Endodermal cell (in vitro differentiated cells): Measurements from ENCODE around the gene CECR2. TPM values are rescaled to one million over a fixed set of nuclear protein-coding genes. Genes with fewer than 3 reads are reported as not detected.
A peak's percentile ranks its signal among the peaks of the same experiment; 100 is the strongest.
"Not testable (repeated sequence)": the region's sequence is repeated elsewhere in the genome, so short reads cannot be mapped to it uniquely, and the experiment has no call there.

Source experiments
- DNase-seq: peaks from one replicate; pipeline ENCODE4 v3.0.0-alpha.2; 2017
- H3K27ac ChIP-seq: 2 replicates; pipeline ENCODE4 v1.5.1; 2013; ENCODE audit warnings: mild to moderate bottlenecking, low read depth, low read length, moderate library complexity
- H3K27me3 ChIP-seq: 2 replicates; pipeline ENCODE4 v1.6.1; 2013; ENCODE audit warnings: mild to moderate bottlenecking, low read length, moderate library complexity; ENCODE audit not compliant: insufficient read depth, control insufficient read depth, poor library complexity, severe bottlenecking
- H3K36me3 ChIP-seq: 2 replicates; pipeline ENCODE4 v1.7.0; 2013; ENCODE audit warnings: mild to moderate bottlenecking, low read length, moderate library complexity; ENCODE audit not compliant: control insufficient read depth, insufficient read depth
- H3K4me1 ChIP-seq: one replicate; pipeline ENCODE4 v1.7.0; 2013; ENCODE audit warnings: low read length; ENCODE audit not compliant: control insufficient read depth, insufficient read depth
- H3K4me3 ChIP-seq: 2 replicates; pipeline ENCODE4 v1.5.1; 2013; ENCODE audit warnings: mild to moderate bottlenecking, low read length, moderate library complexity
- H3K9ac ChIP-seq: 2 replicates; pipeline ENCODE4 v1.6.1; 2013; ENCODE audit warnings: mild to moderate bottlenecking, low read length, moderate library complexity; ENCODE audit not compliant: poor library complexity, severe bottlenecking; ENCODE audit errors: extremely low read depth
- H3K9me3 ChIP-seq: 2 replicates; pipeline ENCODE4 v1.6.1; 2013; ENCODE audit warnings: mild to moderate bottlenecking, low read length, moderate library complexity; ENCODE audit not compliant: control insufficient read depth
- H3K27ac Mint-ChIP-seq: 2 replicates; pipeline ENCODE4 v1.8.0; 2020; ENCODE audit warnings: mixed read lengths
- H3K27me3 Mint-ChIP-seq: 2 replicates; pipeline ENCODE4 v1.8.0; 2021; ENCODE audit warnings: mild to moderate bottlenecking, mixed read lengths; ENCODE audit not compliant: insufficient read depth
- H3K36me3 Mint-ChIP-seq: 2 replicates; pipeline ENCODE4 v1.8.0; 2020; ENCODE audit warnings: low read depth, mixed read lengths
- H3K4me1 Mint-ChIP-seq: 2 replicates; pipeline ENCODE4 v1.8.0; 2020; ENCODE audit warnings: mixed read lengths
- H3K4me3 Mint-ChIP-seq: 2 replicates; pipeline ENCODE4 v1.8.0; 2020; ENCODE audit warnings: mild to moderate bottlenecking, moderate library complexity, mixed read lengths
- H3K9me3 Mint-ChIP-seq: 2 replicates; pipeline ENCODE4 v1.8.0; 2020; ENCODE audit warnings: mild to moderate bottlenecking, mixed read lengths
- CTCF ChIP-seq: fragments of 200-600 bp; sonication (generic); conservative IDR thresholded peaks from 2 replicates; pipeline ENCODE4 v1.5.0; 2021; ENCODE audit warnings: antibody characterized with exemption, mild to moderate bottlenecking
- WGBS, 2 experiments: methylation state at CpG; one replicate each; pipeline versions ENCODE4 v1.1.5 to v1.1.7; 2013; ENCODE audit warnings: missing lambda C conversion rate in 2 of 2, mixed read lengths in 1 of 2; ENCODE audit not compliant: insufficient coverage in 1 of 2, insufficient read length in 1 of 2; 5-methylcytosine and 5-hydroxymethylcytosine counted together
- total RNA-seq, 2 donors: library from RNA; stranded (reverse); fragmentation: NEBNext Ultra II Directional in 1 of 2; extraction: Animal tissue kit (Norgen Biotek cat#: 25700) in 1 of 2; gene quantifications; 2 replicates in 1 of 2; 3 replicates in 1 of 2; pipeline ENCODE4 v1.2.1, GENCODE V29; 2021

Gene CECR2
- total RNA-seq, 2 donors from 2014 or later = 98.9 to 105 TPM

- Histone ChIP-seq H3K27ac (no peak overlapping the region), H3K27me3 (no peaks in the 10 kb centered on the region), H3K9ac (no peak overlapping the region), H3K36me3 (peaks cover 75% of the 10 kb centered on the region), H3K4me3 (no peak overlapping the region), H3K4me1 (no peaks in the 10 kb centered on the region), H3K9me3 (no peaks in the 10 kb centered on the region)
- H3K4me1 Mint-ChIP-seq = peaks cover 18% of the 10 kb centered on the region
- no peak for DNase-seq
- no peak for TF ChIP-seq CTCF
- H3K27me3 Mint-ChIP-seq = no peaks in the 10 kb centered on the region
- WGBS, 2 experiments = 94 to 96% methylated on average over 7 of the region's 7 CpGs
- no peak overlapping the region for H3K27ac Mint-ChIP-seq
- no peaks in the 10 kb centered on the region for H3K9me3 Mint-ChIP-seq
- H3K4me3 Mint-ChIP-seq = no peak overlapping the region
- peaks cover 74% of the 10 kb centered on the region for H3K36me3 Mint-ChIP-seq
Measured at GRCh38 chr22:17514084-17514483, 144.8 kb downstream of the CECR2 start.

- Mint-ChIP-seq H3K9me3 (no peaks in the 10 kb centered on the region), H3K27me3 (no peaks in the 10 kb centered on the region), H3K36me3 (peaks cover 70% of the 10 kb centered on the region), H3K4me3 (no peak overlapping the region), H3K4me1 (peaks cover 18% of the 10 kb centered on the region), H3K27ac (peak overlapping the region; percentile 15)
- Histone ChIP-seq H3K9me3 (no peaks in the 10 kb centered on the region), H3K4me3 (no peak overlapping the region), H3K36me3 (peaks cover 52% of the 10 kb centered on the region), H3K4me1 (no peaks in the 10 kb centered on the region), H3K27ac (no peak overlapping the region), H3K9ac (no peak overlapping the region), H3K27me3 (no peaks in the 10 kb centered on the region)
- TF ChIP-seq CTCF = no peak
- DNase-seq = no peak
- 87 to 91% methylated on average over 3 of the region's 3 CpGs for WGBS, 2 experiments
Measured at GRCh38 chr22:17518406-17518805, 149.1 kb downstream of the CECR2 start.

GRCh38 chr22:17521971-17522370 lies 152.7 kb downstream of the CECR2 start:
- H3K36me3 ChIP-seq = peaks cover 55% of the 10 kb centered on the region
- not testable (repeated sequence) for H3K27me3 ChIP-seq, H3K27me3 Mint-ChIP-seq, DNase-seq, H3K4me3 ChIP-seq, H3K4me1 ChIP-seq, H3K4me3 Mint-ChIP-seq, H3K9me3 ChIP-seq, H3K9me3 Mint-ChIP-seq, H3K27ac ChIP-seq, H3K9ac ChIP-seq
- Mint-ChIP-seq H3K36me3 (peaks cover 75% of the 10 kb centered on the region), H3K4me1 (peaks cover 16% of the 10 kb centered on the region), H3K27ac (peak overlapping the region; percentile 24)
- WGBS, 2 experiments = 100% methylated on average over 1 of the region's 1 CpG; no CpG with 5 or more reads in 1 of the 2 experiments

GRCh38 chr22:17523925-17524324 lies 154.7 kb downstream of the CECR2 start:
- Histone ChIP-seq H3K4me1 (no peaks in the 10 kb centered on the region), H3K9ac (no peak overlapping the region), H3K9me3 (no peaks in the 10 kb centered on the region), H3K27me3 (no peaks in the 10 kb centered on the region), H3K36me3 (peaks cover 56% of the 10 kb centered on the region), H3K4me3 (no peak overlapping the region), H3K27ac (no peak overlapping the region)
- H3K27ac Mint-ChIP-seq = no peak overlapping the region
- peaks cover under 1% of the 10 kb centered on the region for H3K4me1 Mint-ChIP-seq
- TF ChIP-seq CTCF = no peak
- peaks cover 76% of the 10 kb centered on the region for H3K36me3 Mint-ChIP-seq
- 94 to 97% methylated on average over 5 to 10 of the region's 10 CpGs for WGBS, 2 experiments
- no peak for DNase-seq
- no peak overlapping the region for H3K4me3 Mint-ChIP-seq
- H3K9me3 Mint-ChIP-seq = no peaks in the 10 kb centered on the region
- H3K27me3 Mint-ChIP-seq = no peaks in the 10 kb centered on the region
